Measurements from ENCODE around the gene IQGAP3. TPM values are rescaled to one million over a fixed set of nuclear protein-coding genes. Genes with fewer than 3 reads are reported as not detected.

Gene IQGAP3
- total RNA-seq, 4 donors from 2014 or later = 1.7 to 9.4 (median 2.9) TPM

DNA sequence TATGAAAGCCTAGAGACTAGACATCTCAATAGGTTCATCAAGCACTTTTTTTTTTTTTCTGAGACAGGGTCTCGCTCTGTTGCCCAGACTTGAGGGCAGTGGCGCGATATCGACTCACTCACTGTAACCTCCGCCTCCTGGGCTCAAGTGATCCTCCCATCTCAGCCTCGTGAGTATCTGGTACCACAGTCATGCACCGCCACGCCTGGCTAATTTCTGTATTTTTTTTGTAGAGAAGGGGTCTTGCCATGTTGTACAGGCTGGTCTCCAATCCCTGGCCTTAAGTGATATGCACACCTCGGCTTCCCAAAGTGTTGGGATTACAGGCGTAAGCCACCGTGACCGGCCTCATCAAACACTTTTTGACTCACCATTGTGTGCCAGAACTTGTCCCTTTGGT lies 29.5 kb upstream of the IQGAP3 start:
- in situ Hi-C loops (cut with MboI; ENCODE audit: low pct_ligation_motif_present in 1 of 4, low pct_unique_long_range_greater_than_20kb in 1 of 4, low sequenced_read_pairs in 3 of 4) (loop anchor here in 3 of 4 donors (10.0 to 25.0 kb wide), 3 partner anchors 127 to 215 kb away; no protein-coding TSS in a partner anchor), intact Hi-C loops (cut with DNase I; ENCODE audit: low total_unique reads) (no loop called here)
- Histone ChIP-seq H3K4me1 (peaks cover 9 to 20% (median 17%) of the 10 kb centered on the region in 4 donors), H3K27me3 (no peaks in the 10 kb centered on the region), H3K27ac (peak overlapping the region; percentile 81 to 85 (median 83)), H3K9me3 (no peaks in the 10 kb centered on the region), H3K36me3 (no peaks in the 10 kb centered on the region), H3K4me3 (peak overlapping the region in 3 of 4 donors; percentile 52 to 88 (median 63))
- WGBS, 2 donors (ENCODE audit: low coverage in 1 of 2) = 26 to 68% methylated on average over 4 to 12 of the region's 12 CpGs
- TF ChIP-seq POLR2AphosphoS5 (IDR thresholded peaks at IDR 0.05) (no peak), POLR2A (IDR thresholded peaks at IDR 0.05) (no peak), EP300 (IDR thresholded peaks at IDR 0.05; ENCODE audit: low read depth) (no peak), CTCF (IDR thresholded peaks at IDR 0.05) (no peak)
- no peak for DNase-seq

GRCh38 chr1:156601122-156601830 lies 28.9 kb upstream of the IQGAP3 start, which contains the start of gene GPATCH4:
Gene GPATCH4, minus strand, starts transcription at chr1:156601479.
- H3K4me3 ChIP-seq = peak within 1 kb of the TSS; percentile 52 to 88 (median 64)
- no peaks in the 10 kb centered on the region for H3K9me3 ChIP-seq
- DNase-seq = peak; percentile 79
- intact Hi-C loops (cut with DNase I; ENCODE audit: low total_unique reads) = no loop called here
- peaks cover 0 to 2% (median 0%) of the 10 kb centered on the region in 4 donors for H3K36me3 ChIP-seq
- in situ Hi-C loops (cut with MboI; ENCODE audit: low pct_ligation_motif_present in 1 of 4, low pct_unique_long_range_greater_than_20kb in 1 of 4, low sequenced_read_pairs in 3 of 4) = loop anchor here in 3 of 4 donors (10.0 to 25.0 kb wide), 3 partner anchors 126 to 214 kb away; no protein-coding TSS in a partner anchor
- peaks cover 9 to 20% (median 17%) of the 10 kb centered on the region in 4 donors for H3K4me1 ChIP-seq
- peak within 1 kb of the TSS; percentile 81 to 85 (median 83) for H3K27ac ChIP-seq
- 0% methylated on average over 1 to 35 of the region's 35 CpGs for WGBS, 2 donors (ENCODE audit: low coverage in 1 of 2)
- H3K27me3 ChIP-seq = no peaks in the 10 kb centered on the region
- TF ChIP-seq POLR2A (IDR thresholded peaks at IDR 0.05) (peak; percentile 42), EP300 (IDR thresholded peaks at IDR 0.05; ENCODE audit: low read depth) (no peak), CTCF (IDR thresholded peaks at IDR 0.05) (no peak), POLR2AphosphoS5 (IDR thresholded peaks at IDR 0.05) (peak; percentile 34 to 62 (median 42))

- Histone ChIP-seq H3K4me3 (peak overlapping the region; percentile 52 to 88 (median 64)), H3K9me3 (no peaks in the 10 kb centered on the region), H3K36me3 (peaks cover 0 to 7% (median 0%) of the 10 kb centered on the region in 4 donors), H3K27ac (peak overlapping the region; percentile 81 to 85 (median 83)), H3K4me1 (peaks cover 9 to 20% (median 17%) of the 10 kb centered on the region in 4 donors), H3K27me3 (no peaks in the 10 kb centered on the region)
- intact Hi-C loops (cut with DNase I; ENCODE audit: low total_unique reads) = no loop called here
- in situ Hi-C loops (cut with MboI; ENCODE audit: low pct_ligation_motif_present in 1 of 4, low pct_unique_long_range_greater_than_20kb in 1 of 4, low sequenced_read_pairs in 3 of 4) = loop anchor here in 3 of 4 donors (10.0 to 25.0 kb wide), 3 partner anchors 126 to 213 kb away; no protein-coding TSS in a partner anchor
- no peak for DNase-seq
- no peak for TF ChIP-seq POLR2AphosphoS5 (IDR thresholded peaks at IDR 0.05)
- TF ChIP-seq CTCF (IDR thresholded peaks at IDR 0.05) = no peak
- no peak for TF ChIP-seq POLR2A (IDR thresholded peaks at IDR 0.05)
- WGBS, 2 donors (ENCODE audit: low coverage in 1 of 2) = 1 to 13% methylated on average over 3 to 13 of the region's 13 CpGs
Observed at GRCh38 chr1:156600733-156601121, 28.4 kb upstream of the IQGAP3 start.

DNA sequence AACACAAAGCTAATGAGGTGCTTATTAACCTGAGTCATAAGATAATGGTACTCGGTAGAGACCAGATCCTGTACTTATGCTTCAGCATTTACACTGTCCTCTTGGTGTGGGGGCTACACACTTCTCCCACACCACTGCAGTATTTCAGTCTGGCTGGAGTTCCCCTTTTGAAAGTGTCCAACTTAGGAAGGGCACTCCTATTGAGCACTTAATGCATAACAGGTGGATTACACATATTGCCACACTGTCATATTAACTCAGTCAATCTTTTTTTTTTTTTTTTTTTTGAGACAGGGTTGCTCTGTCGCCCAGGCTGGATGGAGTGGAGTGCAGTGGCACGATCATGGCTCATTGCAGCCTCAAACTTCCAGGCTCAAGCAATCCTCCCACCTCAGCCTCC lies 27.4 kb upstream of the IQGAP3 start:
- WGBS, 2 donors (ENCODE audit: low coverage in 1 of 2) = 50 to 67% methylated on average over 2 to 3 of the region's 3 CpGs
- in situ Hi-C loops (cut with MboI; ENCODE audit: low pct_ligation_motif_present in 1 of 4, low pct_unique_long_range_greater_than_20kb in 1 of 4, low sequenced_read_pairs in 3 of 4) (loop anchor here in 3 of 4 donors (10.0 to 25.0 kb wide), 3 partner anchors 125 to 213 kb away; no protein-coding TSS in a partner anchor), intact Hi-C loops (cut with DNase I; ENCODE audit: low total_unique reads) (no loop called here)
- peaks cover 0 to 9% (median 0%) of the 10 kb centered on the region in 4 donors for H3K36me3 ChIP-seq
- H3K4me1 ChIP-seq = peaks cover 9 to 20% (median 17%) of the 10 kb centered on the region in 4 donors
- TF ChIP-seq CTCF (IDR thresholded peaks at IDR 0.05) = peak in 2 of 5 experiments; percentile 12 to 15
- TF ChIP-seq EP300 (IDR thresholded peaks at IDR 0.05; ENCODE audit: low read depth) = no peak
- no peak for TF ChIP-seq POLR2A (IDR thresholded peaks at IDR 0.05)
- no peak for TF ChIP-seq POLR2AphosphoS5 (IDR thresholded peaks at IDR 0.05)
- no peaks in the 10 kb centered on the region for H3K27me3 ChIP-seq
- no peak for DNase-seq
- no peak overlapping the region for H3K4me3 ChIP-seq
- no peaks in the 10 kb centered on the region for H3K9me3 ChIP-seq
- no peak overlapping the region for H3K27ac ChIP-seq

Measured in transverse colon (tissue), 4 donors.